K562 (cell line): ENCODE data around the gene PYGO2. TPM values are rescaled to one million over a fixed set of nuclear protein-coding genes. Genes with fewer than 3 reads are reported as not detected.

ENCODE experiments used
- BRD4 ChIP-seq: fragments of 200-600 bp; sonication (generic); IDR thresholded peaks from 2 replicates; pipeline ENCODE4 v1.6.1; 2017; ENCODE audit warnings: inconsistent platforms
- CTCF ChIP-seq, 3 experiments: IDR thresholded peaks in 2 of 3; conservative IDR thresholded peaks in 1 of 3; 2 replicates each; pipeline ENCODE4 v1.5.1; 2011 to 2012; ENCODE audit warnings: low read length in 3 of 3, mild to moderate bottlenecking in 3 of 3, control low read depth in 2 of 3, improper control_type of control experiment in 1 of 3, inconsistent platforms in 1 of 3, low read depth in 1 of 3, mixed read lengths in 1 of 3, moderate library complexity in 1 of 3; ENCODE audit not compliant: insufficient read depth in 2 of 3
- E2F1 ChIP-seq: sonication (generic); formaldehyde crosslinking; IDR thresholded peaks from 2 replicates; pipeline ENCODE4 v1.8.1; 2023; ENCODE audit warnings: mild to moderate bottlenecking, missing genetic modification reagents, moderate library complexity
- ELF2 ChIP-seq: fragments of 250-450 bp; sonication (Bioruptor Pico); IDR thresholded peaks from 2 replicates; pipeline ENCODE4 v1.5.0; 2021; ENCODE audit warnings: mild to moderate bottlenecking
- KAT7 ChIP-seq: sonication (generic); formaldehyde crosslinking; IDR thresholded peaks from 2 replicates; pipeline ENCODE4 v1.8.0; 2022; ENCODE audit warnings: missing genetic modification reagents, mild to moderate bottlenecking, borderline replicate concordance
- MEIS2 ChIP-seq: fragments of 450-650 bp; IDR thresholded peaks from 2 replicates; pipeline ENCODE4 v1.6.1; 2014; ENCODE audit warnings: mild to moderate bottlenecking; ENCODE audit not compliant: partially characterized antibody
- MTA3 ChIP-seq: fragments of 450-650 bp; formaldehyde crosslinking; IDR thresholded peaks from 2 replicates; pipeline ENCODE4 v1.6.1; 2017; ENCODE audit warnings: mild to moderate bottlenecking, borderline replicate concordance
- NCOA2 ChIP-seq, 2 experiments: fragments of 450-650 bp; IDR thresholded peaks; 2 replicates each; pipeline ENCODE4 v1.6.1; 2018; ENCODE audit warnings: mild to moderate bottlenecking in 2 of 2, moderate library complexity in 1 of 2; ENCODE audit not compliant: partially characterized antibody in 2 of 2
- NFE2L1 ChIP-seq: fragments of 450-650 bp; IDR thresholded peaks from 2 replicates; pipeline ENCODE4 v1.6.1; 2016; ENCODE audit warnings: missing genetic modification characterization, low read depth, mild to moderate bottlenecking, missing compliant biosample characterization, moderate library complexity, borderline replicate concordance
- PBX2 ChIP-seq, 2 experiments: IDR thresholded peaks in 1 of 2; conservative IDR thresholded peaks in 1 of 2; 2 replicates each; pipeline ENCODE4 v1.6.1; 2016; ENCODE audit warnings: low read depth in 2 of 2, mild to moderate bottlenecking in 1 of 2, missing compliant biosample characterization in 1 of 2, missing genetic modification characterization in 1 of 2, moderate library complexity in 1 of 2
- SMARCA4 ChIP-seq: fragments of 450-650 bp; IDR thresholded peaks from 2 replicates; pipeline ENCODE4 v1.6.1; 2016
- ZBTB7A ChIP-seq: IDR thresholded peaks from 2 replicates; pipeline ENCODE4 v1.6.1; 2011; ENCODE audit warnings: low read depth, mild to moderate bottlenecking, low read length, moderate library complexity, borderline replicate concordance; ENCODE audit not compliant: control insufficient read depth
- ZBTB9 ChIP-seq: fragments of 450-650 bp; formaldehyde crosslinking; IDR thresholded peaks from 2 replicates; pipeline ENCODE4 v1.4.0; 2020; ENCODE audit warnings: mild to moderate bottlenecking, moderate library complexity
- ZNF740 ChIP-seq, 3 experiments: fragments of 200-800 bp in 1 of 3; sonication (Bioruptor generic) in 1 of 3; sonication (generic) in 1 of 3; formaldehyde crosslinking in 1 of 3; IDR thresholded peaks; 2 replicates each; pipeline versions ENCODE4 v1.6.1 to v1.8.0; 2016 to 2022; ENCODE audit warnings: mild to moderate bottlenecking in 2 of 3, missing compliant biosample characterization in 2 of 3, missing genetic modification characterization in 2 of 3, missing genetic modification reagents in 1 of 3
- polyA plus RNA-seq, 8 experiments: library from polyadenylated mRNA; depleted of rRNA in 4 of 8; stranded (reverse) in 5 of 8; unstranded in 3 of 8; fragments of >200 nt; fragmentation: Nextera tagmentation in 2 of 8; fragmentation: Illumina TruSeq in 1 of 8; extraction: Ambion mirVana in 2 of 8; extraction: Trizol in 1 of 8; gene quantifications; 2 replicates each; pipeline versions ENCODE4 v1.2.1 to v1.2.3, GENCODE V29; 2011 to 2014; ENCODE audit warnings: inconsistent platforms in 1 of 8, missing spikeins in 1 of 8
- total RNA-seq, 7 experiments: library from RNA; depleted of rRNA in 6 of 7; stranded (reverse); fragments of >200 nt in 6 of 7; fragmentation: Illumina TruSeq in 2 of 7; extraction: Trizol in 2 of 7; gene quantifications; 2 replicates each; pipeline versions ENCODE4 v1.2.1 to v1.2.3, GENCODE V29; 2011 to 2021; ENCODE audit warnings: low replicate concordance in 1 of 7

The PYGO2 gene
- total and polyA plus RNA-seq, 9 of the 15 experiments (the other 6 are each of a cell fraction or from before 2014, with no cell fraction given) = 8.3 to 36.2 (median 18.2) TPM

- TF ChIP-seq ZBTB7A (peak; percentile 74), ZNF740 (CRISPR knock-in tag; IDR thresholded peaks at IDR 0.05) (0 out of 2 replicates have a peak, but pooled peaks have one; percentile 31), ZNF740 (tag; IDR thresholded peaks at IDR 0.05) (no peak), BRD4 (peak; percentile 77; the same call in 1 of the 2 replicates), PBX2 (CRISPR knock-in tag; IDR thresholded peaks at IDR 0.05; ENCODE audit: low read depth) (no peak), PBX2 (tag; conservative IDR thresholded peaks at IDR 0.05; ENCODE audit: low read depth) (peak; percentile 31; the same call in 1 of the 2 replicates), MTA3 (0 out of 2 replicates have a peak, but pooled peaks have one; percentile 22), MEIS2 (peak; percentile 45), NCOA2 (IDR thresholded peaks at IDR 0.05; ENCODE audit: partially characterized antibody in 2 of 2) (no peak), E2F1 (CRISPR knock-in tag) (0 out of 2 replicates have a peak, but pooled peaks have one; percentile 23), KAT7 (CRISPR knock-in tag) (0 out of 2 replicates have a peak, but pooled peaks have one; percentile 6), CTCF (IDR thresholded peaks at IDR 0.05 in 2 of 3, conservative IDR thresholded peaks at IDR 0.05 in 1 of 3; ENCODE audit: insufficient read depth in 2 of 3, low read depth in 1 of 3, low read length in 3 of 3) (no peak), ZBTB9 (CRISPR knock-in tag) (peak; percentile 62), NFE2L1 (tag) (no peak), SMARCA4 (0 out of 2 replicates have a peak, but pooled peaks have one; percentile 12), ELF2 (CRISPR knock-in tag) (no peak)
Measured at GRCh38 chr1:154975409-154976059, 14.0 kb upstream of the PYGO2 start (continued).
